Uterus (tissue), 4 donors: Measurements from ENCODE around the gene GFER. TPM values are rescaled to one million over a fixed set of nuclear protein-coding genes. Genes with fewer than 3 reads are reported as not detected.
"Not testable (repeated sequence)": the region's sequence is repeated elsewhere in the genome, so short reads cannot be mapped to it uniquely, and the experiment has no call there.

Source experiments
- DNase-seq, 2 donors: peaks; one replicate each; pipeline ENCODE4 v3.0.0-alpha.2; 2019 to 2020
- H3K27ac ChIP-seq, 2 donors: fragments of 200-600 bp; sonication (generic); 1 replicate in 1 of 2; 2 replicates in 1 of 2; pipeline ENCODE4 v1.5.1; 2016 to 2018
- H3K27me3 ChIP-seq, 2 donors: fragments of 200-600 bp; sonication (generic); one replicate each; pipeline ENCODE4 v1.5.1; 2018 to 2019; ENCODE audit warnings: control low read depth in 1 of 2
- H3K36me3 ChIP-seq, 2 donors: fragments of 200-600 bp; sonication (generic); one replicate each; pipeline ENCODE4 v1.5.1; 2019; ENCODE audit warnings: control low read depth in 1 of 2
- H3K4me1 ChIP-seq, 2 donors: fragments of 200-600 bp; sonication (generic); one replicate each; pipeline ENCODE4 v1.5.1; 2018 to 2019; ENCODE audit warnings: control low read depth in 1 of 2
- H3K4me3 ChIP-seq, 2 donors: fragments of 200-600 bp; sonication (generic); 1 replicate in 1 of 2; 2 replicates in 1 of 2; pipeline ENCODE4 v1.5.1; 2018 to 2019; ENCODE audit warnings: mild to moderate bottlenecking in 1 of 2
- H3K9me3 ChIP-seq, 2 donors: fragments of 200-600 bp; sonication (generic); one replicate each; pipeline ENCODE4 v1.5.1; 2019; ENCODE audit warnings: control low read depth in 1 of 2
- CTCF ChIP-seq, 4 experiments: fragments of 200-600 bp in 2 of 4; fragments of 450-650 bp in 2 of 4; sonication (generic) in 2 of 4; IDR thresholded peaks; one replicate each; pipeline ENCODE4 v1.5.1; 2016 to 2019; ENCODE audit warnings: antibody characterized with exemption in 4 of 4, mild to moderate bottlenecking in 2 of 4, moderate library complexity in 1 of 4
- POLR2A ChIP-seq, 2 donors: fragments of 450-650 bp; IDR thresholded peaks; one replicate each; pipeline ENCODE4 v1.6.1; 2016; ENCODE audit warnings: antibody characterized with exemption in 2 of 2, mild to moderate bottlenecking in 1 of 2, moderate library complexity in 1 of 2
- intact Hi-C: fragments of 100-400 bp; cut with DNase I; formaldehyde crosslinking; loops from one replicate; pipeline ENCODE4 v1.15.1; 2023; ENCODE audit warnings: low total_unique reads
- total RNA-seq, 4 donors: library from RNA; depleted of rRNA in 3 of 4; stranded (reverse); fragments of >200 nt in 3 of 4; gene quantifications; one replicate each; pipeline versions ENCODE4 v1.1.0 to v1.2.4, GENCODE V29; 2014 to 2023
- donor health status: DM: yes; HTN: yes; CAD: no.

GFER gene
- total RNA-seq, 4 donors from 2014 or later, result 2.6 to 20.8 (median 6.6) TPM

- H3K27me3 ChIP-seq, result no peaks in the 10 kb centered on the region
- intact Hi-C loops, result no loop called here
- H3K4me1 ChIP-seq, result peaks cover 0 to 32% of the 10 kb centered on the region in 2 donors
- H3K36me3 ChIP-seq, result no peaks in the 10 kb centered on the region
- H3K4me3 ChIP-seq, result peak overlapping the region; percentile 14 to 20
- peak overlapping the region; percentile 80 to 83 for H3K27ac ChIP-seq
- no peaks in the 10 kb centered on the region for H3K9me3 ChIP-seq
- peak; percentile 71 to 72 for DNase-seq
- TF ChIP-seq POLR2A (IDR thresholded peaks at IDR 0.05) (no peak), CTCF (IDR thresholded peaks at IDR 0.05) (no peak)
Observed at GRCh38 chr16:2033057-2033908, 49.3 kb downstream of the GFER start.

- H3K27me3 ChIP-seq, DNase-seq, H3K9me3 ChIP-seq, intact Hi-C loops, H3K36me3 ChIP-seq: not testable (repeated sequence)
- Histone ChIP-seq H3K4me1 (peaks cover 0 to 32% of the 10 kb centered on the region in 2 donors), H3K4me3 (peak overlapping the region; percentile 14 to 20), H3K27ac (peak overlapping the region; percentile 91 to 92)
Observed at GRCh38 chr16:2033909-2034695, 50.1 kb downstream of the GFER start.

GRCh38 chr16:2034696-2035430, 50.9 kb downstream of the GFER start:
- peaks cover 0 to 32% of the 10 kb centered on the region in 2 donors for H3K4me1 ChIP-seq
- intact Hi-C loops, result no loop called here
- peak overlapping the region; percentile 91 to 92 for H3K27ac ChIP-seq
- no peaks in the 10 kb centered on the region for H3K9me3 ChIP-seq
- TF ChIP-seq POLR2A (IDR thresholded peaks at IDR 0.05), result no peak
- no peak for TF ChIP-seq CTCF (IDR thresholded peaks at IDR 0.05)
- H3K36me3 ChIP-seq, result no peaks in the 10 kb centered on the region
- no peaks in the 10 kb centered on the region for H3K27me3 ChIP-seq
- peak overlapping the region in 1 of 2 donors; percentile 8 for H3K4me3 ChIP-seq
- DNase-seq, result peak in 1 of 2 donors; percentile 39

GRCh38 chr16:2035431-2036199, 51.6 kb downstream of the GFER start:
- intact Hi-C loops, result no loop called here

More at GRCh38 chr16:2035431-2036199, 51.6 kb downstream of the GFER start:
- Histone ChIP-seq H3K27ac (peak overlapping the region; percentile 91 to 92), H3K9me3 (no peaks in the 10 kb centered on the region), H3K36me3 (no peaks in the 10 kb centered on the region), H3K4me1 (peaks cover 0 to 32% of the 10 kb centered on the region in 2 donors), H3K4me3 (peak overlapping the region in 1 of 2 donors; percentile 8), H3K27me3 (no peaks in the 10 kb centered on the region)
- DNase-seq, result peak in 1 of 2 donors; percentile 66
- TF ChIP-seq CTCF (IDR thresholded peaks at IDR 0.05) (no peak), POLR2A (IDR thresholded peaks at IDR 0.05) (no peak)
